NCI-H2196 (cell line): ENCODE measurements around the gene KRT86.
A peak's percentile ranks its signal among the peaks of the same experiment; 100 is the strongest.
"Not testable (repeated sequence)": the region's sequence is repeated elsewhere in the genome, so short reads cannot be mapped to it uniquely, and the experiment has no call there.

Source experiments
- DNase-seq: peaks from one replicate; lab custom pipeline; 2025; ENCODE audit not compliant: unreplicated experiment; lab: John Stamatoyannopoulos, UW

KRT86 gene

GRCh38 chr12:52251367-52252051, 22.9 kb upstream of the KRT86 start:
- no peak for DNase-seq

GRCh38 chr12:52252175-52252615, 22.2 kb upstream of the KRT86 start:
- DNase-seq: not testable (repeated sequence)

- no peak for DNase-seq
Observed at GRCh38 chr12:52252728-52253343, 21.6 kb upstream of the KRT86 start.

- no peak for DNase-seq
Observed at GRCh38 chr12:52253391-52254179, 20.9 kb upstream of the KRT86 start.

GRCh38 chr12:52254180-52254964, 20.1 kb upstream of the KRT86 start:
- DNase-seq: no peak

GRCh38 chr12:52254965-52255751, 19.3 kb upstream of the KRT86 start:
- DNase-seq: no peak

- DNase-seq: no peak
Observed at GRCh38 chr12:52255926-52256583, 18.4 kb upstream of the KRT86 start.

- no peak for DNase-seq
Observed at GRCh38 chr12:52256584-52256935, 17.9 kb upstream of the KRT86 start.

- no peak for DNase-seq
Observed at GRCh38 chr12:52257074-52257551, 17.3 kb upstream of the KRT86 start.

- DNase-seq: not testable (repeated sequence)
Observed at GRCh38 chr12:52257922-52258321, 16.5 kb upstream of the KRT86 start.

- DNase-seq: no peak
Observed at GRCh38 chr12:52258335-52258901, 16.0 kb upstream of the KRT86 start.

- DNase-seq: no peak
Observed at GRCh38 chr12:52259657-52260243, 14.7 kb upstream of the KRT86 start.

GRCh38 chr12:52260361-52261207, 13.9 kb upstream of the KRT86 start:
- no peak for DNase-seq

- DNase-seq: no peak
Observed at GRCh38 chr12:52261208-52261484, 13.3 kb upstream of the KRT86 start.

GRCh38 chr12:52262286-52262685, 12.2 kb upstream of the KRT86 start:
- DNase-seq: no peak

GRCh38 chr12:52263761-52264434, 10.5 kb upstream of the KRT86 start:
- no peak for DNase-seq

GRCh38 chr12:52264435-52264825, 10.0 kb upstream of the KRT86 start:
- DNase-seq: no peak

- peak; percentile 65 for DNase-seq
Observed at GRCh38 chr12:52266514-52266913, 7.9 kb upstream of the KRT86 start.
